CD4-positive, alpha-beta memory T cell (primary cell): ENCODE measurements around the gene SIGLEC8. TPM values are rescaled to one million over a fixed set of nuclear protein-coding genes. Genes with fewer than 3 reads are reported as not detected.

Source experiments
- CTCF ChIA-PET: fragments of 350-600 bp; sonication (Branson Sonifier 250); formaldehyde crosslinking; loops from one replicate; lab custom pipeline; 2021; ENCODE audit warnings: inconsistent platforms; ENCODE audit not compliant: partially characterized antibody; lab: Charles Lee
- POLR2A ChIA-PET: fragments of 350-600 bp; sonication (Branson Sonifier 250); formaldehyde crosslinking; loops from one replicate; lab custom pipeline; 2021; ENCODE audit not compliant: partially characterized antibody; lab: Charles Lee
- DNase-seq, 5 donors: peaks; one replicate each; pipeline versions ENCODE4 v3.0.0 to v3.0.0-alpha.2; 2020 to 2022; ENCODE audit warnings: mixed read lengths in 1 of 5
- H3K27ac ChIP-seq: one replicate; pipeline ENCODE4 v1.7.0; 2013; ENCODE audit warnings: low read depth, low read length
- H3K27me3 ChIP-seq: 2 replicates; pipeline ENCODE4 v1.7.0; 2013; ENCODE audit warnings: mild to moderate bottlenecking, low read length, moderate library complexity; ENCODE audit not compliant: insufficient read depth
- H3K36me3 ChIP-seq: 2 replicates; pipeline ENCODE4 v1.7.0; 2013; ENCODE audit warnings: mild to moderate bottlenecking, low read length, moderate library complexity; ENCODE audit not compliant: insufficient read depth
- H3K4me1 ChIP-seq: 2 replicates; pipeline ENCODE4 v1.7.0; 2013; ENCODE audit warnings: mild to moderate bottlenecking, low read length, moderate library complexity; ENCODE audit not compliant: insufficient read depth
- H3K4me3 ChIP-seq, 2 donors: one replicate each; pipeline ENCODE4 v1.7.0; 2013; ENCODE audit warnings: low read length in 2 of 2, mild to moderate bottlenecking in 1 of 2
- H3K9me3 ChIP-seq, 2 donors: one replicate each; pipeline ENCODE4 v1.7.0; 2013; ENCODE audit warnings: low read length in 2 of 2, control low read depth in 1 of 2; ENCODE audit not compliant: control insufficient read depth in 1 of 2
- H3K27ac Mint-ChIP-seq, 7 donors: one replicate each; pipeline ENCODE4 v1.8.0; 2020 to 2021; ENCODE audit warnings: mixed read lengths in 7 of 7, mild to moderate bottlenecking in 6 of 7, inconsistent platforms in 3 of 7, moderate library complexity in 3 of 7
- H3K27me3 Mint-ChIP-seq, 2 donors: one replicate each; pipeline ENCODE4 v1.8.0; 2020 to 2021; ENCODE audit warnings: mixed read lengths in 2 of 2
- H3K36me3 Mint-ChIP-seq, 2 donors: one replicate each; pipeline ENCODE4 v1.8.0; 2020 to 2021; ENCODE audit warnings: mixed read lengths in 2 of 2, inconsistent platforms in 1 of 2, mild to moderate bottlenecking in 1 of 2
- H3K4me1 Mint-ChIP-seq, 4 donors: one replicate each; pipeline ENCODE4 v1.8.0; 2020 to 2021; ENCODE audit warnings: mixed read lengths in 4 of 4, mild to moderate bottlenecking in 1 of 4
- H3K4me3 Mint-ChIP-seq, 8 donors: one replicate each; pipeline ENCODE4 v1.8.0; 2020 to 2021; ENCODE audit warnings: mixed read lengths in 8 of 8, mild to moderate bottlenecking in 7 of 8, moderate library complexity in 6 of 8, inconsistent platforms in 3 of 8
- H3K9me3 Mint-ChIP-seq, 8 donors: one replicate each; pipeline ENCODE4 v1.8.0; 2020 to 2021; ENCODE audit warnings: mixed read lengths in 8 of 8, mild to moderate bottlenecking in 5 of 8, inconsistent platforms in 3 of 8, moderate library complexity in 1 of 8
- intact Hi-C: fragments of 100-400 bp; cut with micrococcal nuclease; formaldehyde crosslinking; loops from one replicate; pipeline ENCODE4 v1.15.1; 2023
- polyA plus RNA-seq, 2 donors: library from polyadenylated mRNA; unstranded; fragments of 300-500 nt; fragmentation: Illumina TruSeq; gene quantifications; one replicate each; pipeline ENCODE4 v1.2.3, GENCODE V29; 2021
- total RNA-seq, 2 experiments: library from RNA; stranded (reverse); gene quantifications; one replicate each; pipeline ENCODE4 v1.2.3, GENCODE V29; 2021

SIGLEC8 gene
- total and polyA plus RNA-seq, 4 experiments from 2014 or later = not detected

DNA sequence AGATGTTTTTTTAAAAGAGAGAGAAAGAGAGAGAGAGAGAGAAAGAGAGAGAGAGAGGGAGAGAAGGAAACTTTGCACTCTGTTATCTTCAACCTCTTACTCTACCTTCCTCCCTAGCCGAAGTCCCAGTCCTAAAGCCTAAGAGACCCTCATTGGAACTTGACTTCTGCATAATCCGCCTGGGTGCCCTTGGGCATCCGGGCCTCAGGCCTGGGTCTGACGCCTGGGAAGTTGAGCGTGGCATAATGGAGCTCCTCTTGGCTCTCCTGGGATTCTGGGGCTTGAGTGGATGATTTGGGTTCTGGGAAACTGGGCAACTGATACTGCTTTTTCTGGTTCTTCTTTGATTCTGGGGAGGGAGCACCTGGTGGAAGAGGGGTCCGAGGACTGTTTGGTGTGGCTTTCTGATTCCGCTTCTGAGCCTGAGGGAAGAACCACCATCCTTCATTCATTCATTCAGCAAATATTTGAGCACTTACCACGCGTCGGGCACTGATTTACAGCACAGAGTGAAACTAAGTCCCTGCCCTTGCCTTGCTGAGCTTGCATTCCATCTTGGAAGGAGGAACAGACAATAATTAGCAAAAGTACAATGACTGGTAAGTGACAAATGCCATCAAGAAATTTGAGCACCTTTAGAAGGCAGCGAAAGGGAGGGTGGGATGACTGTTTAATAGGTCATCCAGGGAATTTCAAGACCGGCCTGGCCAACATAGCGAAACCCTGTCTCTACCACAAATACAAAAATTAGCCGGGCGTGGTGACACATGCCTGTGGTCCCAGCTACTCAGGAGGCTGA, 47.1 kb downstream of the SIGLEC8 start:
- Histone ChIP-seq H3K27me3 (no peaks in the 10 kb centered on the region), H3K36me3 (no peaks in the 10 kb centered on the region), H3K4me1 (no peaks in the 10 kb centered on the region), H3K27ac (no peak overlapping the region), H3K4me3 (no peak overlapping the region), H3K9me3 (no peaks in the 10 kb centered on the region)
- DNase-seq = no peak
- H3K4me3 Mint-ChIP-seq = no peak overlapping the region
- no peak overlapping the region for H3K27ac Mint-ChIP-seq
- peaks cover 0 to 1% of the 10 kb centered on the region in 2 donors for H3K36me3 Mint-ChIP-seq
- H3K27me3 Mint-ChIP-seq = peaks cover under 1 to 5% of the 10 kb centered on the region in 2 donors
- intact Hi-C loops = no loop called here
- H3K9me3 Mint-ChIP-seq = peaks cover 0 to 3% (median 0%) of the 10 kb centered on the region in 8 donors
- peaks cover 0 to 3% (median 0%) of the 10 kb centered on the region in 4 donors for H3K4me1 Mint-ChIP-seq
- ChIA-PET POLR2A (no interaction called here), CTCF (interaction anchor here (0.6 to 1.4 kb wide), 2 partner anchors 10 to 22 kb away, joined by 4 to 5 read pairs; no protein-coding TSS in a partner anchor)

DNA sequence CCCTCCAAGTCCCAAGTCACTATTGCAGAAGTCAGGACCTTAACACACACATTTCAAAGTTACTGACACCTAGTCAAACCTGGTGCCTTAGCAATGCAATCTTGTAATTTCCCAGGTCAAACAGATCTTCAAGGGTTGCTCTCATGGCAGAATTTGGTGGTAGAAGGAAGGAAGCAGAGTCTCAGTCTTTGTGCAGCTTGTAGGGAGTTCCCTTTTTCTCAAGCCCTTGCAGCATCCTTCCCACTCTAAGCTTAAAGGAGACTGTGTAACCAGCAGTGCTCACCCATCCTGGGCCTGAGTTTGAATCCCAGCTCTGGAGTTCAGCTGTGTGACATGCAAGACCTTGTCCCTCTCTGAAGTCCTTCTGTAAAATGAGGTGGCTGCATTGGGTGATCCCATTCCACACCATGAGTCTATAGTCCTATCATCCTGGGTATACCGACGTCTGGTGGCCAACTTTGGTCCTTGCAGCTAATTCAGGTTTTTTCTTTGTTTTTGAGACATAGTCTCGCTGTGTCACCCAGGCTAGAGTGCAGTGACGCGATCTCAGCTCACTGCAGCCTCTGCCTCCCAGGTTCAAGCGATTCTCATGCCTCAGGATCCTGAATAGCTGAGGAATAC, 50.6 kb downstream of the SIGLEC8 start:
- intact Hi-C loops = loop anchor here (1.0 kb wide), 1 partner anchor 68 kb away; no protein-coding TSS in a partner anchor
- H3K27ac ChIP-seq = no peak overlapping the region

DNA sequence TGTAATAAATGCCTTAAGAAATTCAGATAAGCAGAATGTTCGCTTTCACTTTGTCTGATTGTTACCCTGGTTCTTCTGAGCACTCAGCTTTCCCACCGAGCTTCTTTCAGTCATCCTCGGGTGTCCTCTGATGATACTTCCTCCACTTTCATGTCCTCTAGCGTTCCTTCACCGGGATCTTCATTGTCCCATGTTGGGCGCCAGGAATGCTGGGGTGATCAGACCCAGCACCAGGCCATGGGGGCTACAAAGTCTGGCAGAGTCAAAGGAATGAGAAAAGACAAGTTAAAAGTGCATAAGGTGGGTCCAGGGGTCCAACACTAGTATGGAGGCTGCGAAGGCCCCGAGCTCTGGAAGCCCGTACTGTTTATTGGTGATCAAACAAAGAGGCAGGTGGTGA, 56.1 kb downstream of the SIGLEC8 start:
- Histone ChIP-seq H3K27me3 (no peaks in the 10 kb centered on the region), H3K4me1 (no peaks in the 10 kb centered on the region), H3K27ac (no peak overlapping the region), H3K4me3 (no peak overlapping the region), H3K9me3 (peaks cover 0 to 5% of the 10 kb centered on the region in 2 donors), H3K36me3 (no peaks in the 10 kb centered on the region)
- no peak for DNase-seq
- peak overlapping the region in 1 of 7 donors; percentile 60 for H3K27ac Mint-ChIP-seq
- POLR2A ChIA-PET = no interaction called here
- H3K4me3 Mint-ChIP-seq = no peak overlapping the region
- intact Hi-C loops = no loop called here
- peaks cover 0 to 27% (median 20%) of the 10 kb centered on the region in 8 donors for H3K9me3 Mint-ChIP-seq
- H3K27me3 Mint-ChIP-seq = peaks cover 0 to 6% of the 10 kb centered on the region in 2 donors
- peaks cover 0 to 16% of the 10 kb centered on the region in 2 donors for H3K36me3 Mint-ChIP-seq
- CTCF ChIA-PET = interaction anchor here (0.9 to 1.4 kb wide), 2 partner anchors 15 to 70 kb away, joined by 3 to 4 read pairs; partner anchors contain the start of gene SIGLEC10
- no peaks in the 10 kb centered on the region for H3K4me1 Mint-ChIP-seq

More for the DNA sequence above, 50.6 kb downstream of the SIGLEC8 start:
- no peaks in the 10 kb centered on the region for H3K9me3 ChIP-seq
- CTCF ChIA-PET = interaction anchor here (1.0 to 1.4 kb wide), 4 partner anchors 53 to 80 kb away, joined by 3 to 6 read pairs (median 4); no protein-coding TSS in a partner anchor
- peak in 4 of 5 donors; percentile 13 to 30 (median 24) for DNase-seq
- H3K36me3 ChIP-seq = no peaks in the 10 kb centered on the region
- POLR2A ChIA-PET = no interaction called here
- Mint-ChIP-seq H3K4me1 (peaks cover 0 to 2% (median 0%) of the 10 kb centered on the region in 4 donors), H3K27me3 (peaks cover 4 to 5% of the 10 kb centered on the region in 2 donors), H3K27ac (no peak overlapping the region), H3K36me3 (peaks cover 1 to 9% of the 10 kb centered on the region in 2 donors), H3K9me3 (peaks cover 0 to 17% (median 12%) of the 10 kb centered on the region in 8 donors), H3K4me3 (no peak overlapping the region)
- H3K4me3 ChIP-seq = no peak overlapping the region
- no peaks in the 10 kb centered on the region for H3K4me1 ChIP-seq
- H3K27me3 ChIP-seq = no peaks in the 10 kb centered on the region

Other genes with a start within 250 kb of the SIGLEC8 start
- under 1 TPM; 0.47 to 0.58 TPM for gene CD33, start 233.4 kb downstream of the SIGLEC8 start, total RNA-seq
- not detected for gene CD33, start 233.4 kb downstream of the SIGLEC8 start, polyA plus RNA-seq
- gene SIGLECL1, start 207.4 kb downstream of the SIGLEC8 start, total RNA-seq = not detected
- not detected for gene SIGLECL1, start 207.4 kb downstream of the SIGLEC8 start, polyA plus RNA-seq
- not detected for gene IGLON5, start 146.8 kb downstream of the SIGLEC8 start, total RNA-seq
- gene IGLON5, start 146.8 kb downstream of the SIGLEC8 start, polyA plus RNA-seq = not detected
- gene VSIG10L, start 116.3 kb downstream of the SIGLEC8 start, total RNA-seq = under 1 TPM; 0.22 to 0.26 TPM
- gene VSIG10L, start 116.3 kb downstream of the SIGLEC8 start, polyA plus RNA-seq = under 1 TPM in 1 of 2 donors, not detected in 1; 0.17 TPM
- gene ETFB, start 92.1 kb downstream of the SIGLEC8 start, total RNA-seq = 10 to 100 TPM; 51.4 to 53.9 TPM
- 10 to 100 TPM; 65.2 to 97.0 TPM for gene ETFB, start 92.1 kb downstream of the SIGLEC8 start, polyA plus RNA-seq
- 1 to 10 TPM; 1.5 to 2.0 TPM for gene CLDND2, start 89.5 kb downstream of the SIGLEC8 start, total RNA-seq
- not detected for gene CLDND2, start 89.5 kb downstream of the SIGLEC8 start, polyA plus RNA-seq
- 1 to 10 TPM; 2.7 to 2.8 TPM for gene NKG7, start 85.8 kb downstream of the SIGLEC8 start, total RNA-seq
- gene NKG7, start 85.8 kb downstream of the SIGLEC8 start, polyA plus RNA-seq = 10 to 100 TPM; 36.5 to 44.3 TPM
- gene LIM2, start 70.5 kb downstream of the SIGLEC8 start, total RNA-seq = not detected
- gene LIM2, start 70.5 kb downstream of the SIGLEC8 start, polyA plus RNA-seq = not detected
- gene C19orf84, start 67.9 kb downstream of the SIGLEC8 start, total RNA-seq = not detected
- not detected for gene C19orf84, start 67.9 kb downstream of the SIGLEC8 start, polyA plus RNA-seq
- gene SIGLEC10, start 40.8 kb downstream of the SIGLEC8 start, total RNA-seq = under 1 TPM in 1 of 2 experiments, not detected in 1; 0.12 TPM
- gene SIGLEC10, start 40.8 kb downstream of the SIGLEC8 start, polyA plus RNA-seq = under 1 TPM in 1 of 2 donors, not detected in 1; 0.39 TPM
- not detected for gene CEACAM18, start 20.1 kb upstream of the SIGLEC8 start, total RNA-seq
- gene CEACAM18, start 20.1 kb upstream of the SIGLEC8 start, polyA plus RNA-seq = not detected
- gene SIGLEC12, start 43.3 kb upstream of the SIGLEC8 start, total RNA-seq = not detected
- not detected for gene SIGLEC12, start 43.3 kb upstream of the SIGLEC8 start, polyA plus RNA-seq
- gene SIGLEC6, start 73.2 kb upstream of the SIGLEC8 start, total RNA-seq = not detected
- gene SIGLEC6, start 73.2 kb upstream of the SIGLEC8 start, polyA plus RNA-seq = under 1 TPM in 1 of 2 donors, not detected in 1; 0.10 TPM
- 10 to 100 TPM; 17.1 to 17.4 TPM for gene ZNF175, start 112.8 kb upstream of the SIGLEC8 start, total RNA-seq
- gene ZNF175, start 112.8 kb upstream of the SIGLEC8 start, polyA plus RNA-seq = 1 to 10 TPM in 1 of 2 donors, under 1 TPM in 1; 0.65 to 2.6 TPM
- gene SIGLEC5, start 171.9 kb upstream of the SIGLEC8 start, total RNA-seq = not detected
- gene SIGLEC5, start 171.9 kb upstream of the SIGLEC8 start, polyA plus RNA-seq = not detected
- 1 to 10 TPM in 1 of 2 experiments, under 1 TPM in 1; 0.69 to 1.4 TPM for gene SIGLEC14, start 188.4 kb upstream of the SIGLEC8 start, total RNA-seq
- gene SIGLEC14, start 188.4 kb upstream of the SIGLEC8 start, polyA plus RNA-seq = under 1 TPM in 1 of 2 donors, not detected in 1; 0.11 TPM
- gene SPACA6, start 234.9 kb upstream of the SIGLEC8 start, total RNA-seq = 10 to 100 TPM; 10.2 to 11.0 TPM
- gene SPACA6, start 234.9 kb upstream of the SIGLEC8 start, polyA plus RNA-seq = 1 to 10 TPM; 2.5 to 2.9 TPM